NK-92 (cell line): Measurements from ENCODE around the gene PDXP.
"Not testable (repeated sequence)": the region's sequence is repeated elsewhere in the genome, so short reads cannot be mapped to it uniquely, and the experiment has no call there.

Source experiments
- DNase-seq: peaks from one replicate; lab custom pipeline; 2025; ENCODE audit not compliant: unreplicated experiment; lab: John Stamatoyannopoulos, UW

The PDXP gene

GRCh38 chr22:37696260-37696656 is 37.7 kb downstream of the PDXP start:
- DNase-seq, result not testable (repeated sequence)

GRCh38 chr22:37696657-37697537 is 38.4 kb downstream of the PDXP start, which contains the start of gene TRIOBP:
Gene TRIOBP (plus strand): TSS chr22:37697048. CDS start chr22:37701366, 4,318 bp downstream.
- DNase-seq, result peak; percentile 8

- DNase-seq, result no peak
Measured at GRCh38 chr22:37697538-37697835, 39.0 kb downstream of the PDXP start.

- DNase-seq, result no peak
Measured at GRCh38 chr22:37701141-37701786, 42.7 kb downstream of the PDXP start.

GRCh38 chr22:37703906-37704305 is 45.4 kb downstream of the PDXP start:
- no peak for DNase-seq

GRCh38 chr22:37704645-37705044 is 46.1 kb downstream of the PDXP start:
- no peak for DNase-seq

- no peak for DNase-seq
Measured at GRCh38 chr22:37705205-37705604, 46.7 kb downstream of the PDXP start.

GRCh38 chr22:37708580-37709444 is 50.3 kb downstream of the PDXP start:
- no peak for DNase-seq

GRCh38 chr22:37709445-37709765 is 50.9 kb downstream of the PDXP start:
- no peak for DNase-seq

GRCh38 chr22:37710675-37711074 is 52.2 kb downstream of the PDXP start:
- no peak for DNase-seq

- DNase-seq, result no peak
Measured at GRCh38 chr22:37711490-37711889, 53.0 kb downstream of the PDXP start.

GRCh38 chr22:37713761-37714160 is 55.2 kb downstream of the PDXP start:
- DNase-seq, result no peak

GRCh38 chr22:37714634-37715033 is 56.1 kb downstream of the PDXP start:
- DNase-seq, result no peak

GRCh38 chr22:37715760-37716159 is 57.2 kb downstream of the PDXP start:
- no peak for DNase-seq
